H1 (cell line): Measurements from ENCODE around the gene ACTR5. TPM values are rescaled to one million over a fixed set of nuclear protein-coding genes. Genes with fewer than 3 reads are reported as not detected.

ENCODE experiments used
- CTCF ChIA-PET: fragments of 300-600 bp; sonication (Branson Sonifier 250); formaldehyde crosslinking; loops from one replicate; lab custom pipeline; 2021; ENCODE audit not compliant: partially characterized antibody; lab: Charles Lee
- POLR2A ChIA-PET: fragments of 300-600 bp; sonication (Branson Sonifier 250); formaldehyde crosslinking; loops from one replicate; lab custom pipeline; 2021; ENCODE audit warnings: inconsistent platforms; ENCODE audit not compliant: partially characterized antibody; lab: Charles Lee
- DNase-seq, 2 experiments: peaks; one replicate each; pipeline versions ENCODE4 v3.0.0 to v3.0.0-alpha.2; 2010 to 2022; ENCODE audit warnings: low spot score in 2 of 2, low read depth in 1 of 2, mixed read lengths in 1 of 2
- FAIRE-seq: peaks from 2 replicates; lab custom pipeline; 2011; peaks lifted over from hg19 to GRCh38; lab: Jason Lieb, UNC
- H2AFZ ChIP-seq: 2 replicates; pipeline ENCODE4 v1.8.1; 2012; ENCODE audit warnings: low read length, inconsistent platforms
- H2AK5ac ChIP-seq: 2 replicates; pipeline ENCODE4 v1.6.1; 2013; ENCODE audit warnings: low read depth, low read length
- H2BK120ac ChIP-seq: replicated peaks from 2 replicates; pipeline ENCODE3; 2013; ENCODE audit warnings: low read depth, low read length, inconsistent platforms
- H2BK12ac ChIP-seq: 2 replicates; pipeline ENCODE4 v1.6.1; 2013; ENCODE audit warnings: low read depth, low read length
- H2BK15ac ChIP-seq: 2 replicates; pipeline ENCODE4 v1.6.1; 2013; ENCODE audit warnings: low read length
- H2BK20ac ChIP-seq: 2 replicates; pipeline ENCODE4 v1.6.1; 2013; ENCODE audit warnings: low read length
- H2BK5ac ChIP-seq: 2 replicates; pipeline ENCODE4 v1.6.1; 2013; ENCODE audit warnings: low read depth, low read length
- H3K14ac ChIP-seq: 2 replicates; pipeline ENCODE4 v1.6.1; 2013; ENCODE audit warnings: inconsistent platforms; ENCODE audit not compliant: insufficient read length
- H3K18ac ChIP-seq: 2 replicates; pipeline ENCODE4 v1.6.1; 2013; ENCODE audit warnings: low read length; ENCODE audit errors: extremely low read depth
- H3K23ac ChIP-seq: 2 replicates; pipeline ENCODE4 v1.6.1; 2013; ENCODE audit warnings: inconsistent platforms; ENCODE audit not compliant: insufficient read length
- H3K23me2 ChIP-seq: 2 replicates; pipeline ENCODE4 v1.6.1; 2013; ENCODE audit warnings: low read depth, low read length
- H3K27ac ChIP-seq: 2 replicates; pipeline ENCODE4 v1.6.1; 2011; ENCODE audit warnings: low read depth, low read length, inconsistent platforms
- H3K27me3 ChIP-seq, 4 experiments: replicated peaks in 1 of 4; 1 replicate in 1 of 4; 2 replicates in 3 of 4; pipeline versions ENCODE4 v1.6.1 to v1.8.1; 2011 to 2013; ENCODE audit warnings: low read length in 3 of 4, mild to moderate bottlenecking in 3 of 4, inconsistent platforms in 2 of 4, mixed read lengths in 2 of 4, moderate library complexity in 1 of 4; ENCODE audit not compliant: control insufficient read depth in 3 of 4, insufficient read depth in 3 of 4; ENCODE audit errors: extremely low read depth in 1 of 4
- H3K36me3 ChIP-seq, 4 experiments: 2 replicates each; pipeline versions ENCODE4 v1.6.1 to v1.8.1; 2011 to 2013; ENCODE audit warnings: mild to moderate bottlenecking in 4 of 4, low read length in 3 of 4, moderate library complexity in 2 of 4, control low read depth in 1 of 4, inconsistent platforms in 1 of 4; ENCODE audit not compliant: insufficient read depth in 4 of 4, control insufficient read depth in 2 of 4
- H3K4ac ChIP-seq: replicated peaks from 2 replicates; pipeline ENCODE3; 2013; ENCODE audit warnings: low read length, low read depth, mixed read lengths, inconsistent platforms; ENCODE audit not compliant: insufficient read length
- H3K4me1 ChIP-seq, 4 experiments: replicated peaks in 1 of 4; 1 replicate in 1 of 4; 2 replicates in 3 of 4; pipeline versions ENCODE4 v1.6.1 to v1.8.1; 2011 to 2013; ENCODE audit warnings: low read length in 3 of 4, inconsistent platforms in 2 of 4, mixed read lengths in 1 of 4; ENCODE audit not compliant: insufficient read depth in 4 of 4, control insufficient read depth in 3 of 4
- H3K4me2 ChIP-seq, 2 experiments: 2 replicates each; pipeline versions ENCODE4 v1.6.1 to v1.8.1; 2011 to 2013; ENCODE audit warnings: low read depth in 2 of 2, low read length in 2 of 2, control low read depth in 1 of 2, inconsistent platforms in 1 of 2, mild to moderate bottlenecking in 1 of 2; ENCODE audit not compliant: insufficient read depth in 1 of 2
- H3K4me3 ChIP-seq, 4 experiments: fragments of 200-600, 300-600 bp in 1 of 4; sonication (generic), shearing (Covaris generic), sonication (Bioruptor Twin) in 1 of 4; 2 replicates each; pipeline versions ENCODE4 v1.5.1 to v1.8.1; 2011 to 2016; ENCODE audit warnings: low read length in 4 of 4, low read depth in 3 of 4, control low read depth in 2 of 4, inconsistent platforms in 2 of 4, mild to moderate bottlenecking in 2 of 4, mixed read lengths in 1 of 4, moderate library complexity in 1 of 4; ENCODE audit not compliant: insufficient read depth in 2 of 4; ENCODE audit errors: extremely low read depth in 1 of 4
- H3K56ac ChIP-seq: replicated peaks from 2 replicates; pipeline ENCODE3; 2013; ENCODE audit warnings: low read depth, mild to moderate bottlenecking, mixed read lengths, low read length, inconsistent platforms; ENCODE audit not compliant: insufficient read length
- H3K79me1 ChIP-seq: 2 replicates; pipeline ENCODE4 v1.6.1; 2013; ENCODE audit warnings: low read depth, low read length, control low read depth
- H3K79me2 ChIP-seq, 2 experiments: 2 replicates each; pipeline versions ENCODE4 v1.6.1 to v1.8.1; 2012 to 2013; ENCODE audit warnings: low read length in 2 of 2, mild to moderate bottlenecking in 2 of 2, inconsistent platforms in 1 of 2; ENCODE audit not compliant: insufficient read depth in 2 of 2, control insufficient read depth in 1 of 2
- H3K9ac ChIP-seq, 4 experiments: replicated peaks in 1 of 4; 1 replicate in 1 of 4; 2 replicates in 3 of 4; pipeline versions ENCODE4 v1.6.1 to v1.8.1; 2011 to 2013; ENCODE audit warnings: low read depth in 3 of 4, low read length in 3 of 4, control low read depth in 2 of 4, mild to moderate bottlenecking in 2 of 4, moderate library complexity in 2 of 4, inconsistent platforms in 1 of 4; ENCODE audit errors: extremely low read depth in 1 of 4
- H3K9me3 ChIP-seq, 2 experiments: 2 replicates each; pipeline versions ENCODE4 v1.6.1 to v1.8.1; 2012 to 2013; ENCODE audit warnings: mild to moderate bottlenecking in 2 of 2, moderate library complexity in 2 of 2, control low read depth in 1 of 2, inconsistent platforms in 1 of 2, low read depth in 1 of 2, low read length in 1 of 2, mixed read lengths in 1 of 2; ENCODE audit not compliant: insufficient read depth in 2 of 2
- H4K20me1 ChIP-seq, 2 experiments: replicated peaks in 1 of 2; 2 replicates each; pipeline versions ENCODE3 to v1.8.1; 2011 to 2013; ENCODE audit warnings: inconsistent platforms in 2 of 2, low read length in 2 of 2, mild to moderate bottlenecking in 1 of 2; ENCODE audit not compliant: insufficient read depth in 2 of 2, control insufficient read depth in 1 of 2
- H4K5ac ChIP-seq: 2 replicates; pipeline ENCODE4 v1.6.1; 2013; ENCODE audit warnings: low read length, low read depth, mixed read lengths, inconsistent platforms; ENCODE audit not compliant: insufficient read length
- H4K8ac ChIP-seq: 2 replicates; pipeline ENCODE4 v1.8.0; 2013; ENCODE audit warnings: mild to moderate bottlenecking, moderate library complexity, low read length, inconsistent platforms; ENCODE audit not compliant: insufficient read depth; ENCODE audit errors: extremely low read depth
- H4K91ac ChIP-seq: replicated peaks from 2 replicates; pipeline ENCODE3; 2013; ENCODE audit warnings: low read length, mixed read lengths, inconsistent platforms; ENCODE audit not compliant: insufficient read length
- BACH1 ChIP-seq: IDR thresholded peaks from 2 replicates; pipeline ENCODE4 v1.6.1; 2012; ENCODE audit warnings: low read length, improper control_type of control experiment
- BCL11A ChIP-seq, 2 experiments: IDR thresholded peaks; one replicate each; pipeline ENCODE4 v1.6.1; 2011; ENCODE audit warnings: low read depth in 2 of 2, low read length in 2 of 2, mild to moderate bottlenecking in 2 of 2
- CHD1 ChIP-seq: IDR thresholded peaks from 2 replicates; pipeline ENCODE4 v1.6.1; 2012; ENCODE audit warnings: low read depth, low read length, improper control_type of control experiment
- CHD2 ChIP-seq: IDR thresholded peaks from 2 replicates; pipeline ENCODE4 v1.6.1; 2012; ENCODE audit warnings: low read length, improper control_type of control experiment
- GABPA ChIP-seq: IDR thresholded peaks from 2 replicates; pipeline ENCODE4 v1.6.1; 2011; ENCODE audit warnings: mild to moderate bottlenecking, low read length, moderate library complexity, borderline replicate concordance; ENCODE audit not compliant: insufficient read depth
- SP2 ChIP-seq: IDR thresholded peaks from 2 replicates; pipeline ENCODE4 v1.6.1; 2012; ENCODE audit warnings: mild to moderate bottlenecking, low read length, inconsistent platforms
- SP4 ChIP-seq: IDR thresholded peaks from 2 replicates; pipeline ENCODE4 v1.6.1; 2012; ENCODE audit warnings: low read length, inconsistent platforms
- SRF ChIP-seq: IDR thresholded peaks from 2 replicates; pipeline ENCODE4 v1.6.1; 2011; ENCODE audit warnings: mild to moderate bottlenecking, low read depth, low read length, moderate library complexity
- WGBS, 2 experiments: shearing (Covaris generic) in 1 of 2; methylation state at CpG; one replicate each; pipeline versions ENCODE4 v1.1.6 to v1.1.7; 2013 to 2015; ENCODE audit warnings: low lambda C conversion rate in 2 of 2, mixed read lengths in 2 of 2, inconsistent platforms in 1 of 2, low coverage in 1 of 2, missing lambda C conversion rate in 1 of 2; ENCODE audit not compliant: insufficient replicate concordance in 2 of 2, insufficient coverage in 1 of 2, insufficient read length in 1 of 2; ENCODE audit errors: extremely low coverage in 1 of 2, missing lambda C conversion rate in 1 of 2; 5-methylcytosine and 5-hydroxymethylcytosine counted together
- polyA plus RNA-seq, 7 experiments: library from polyadenylated mRNA; depleted of rRNA in 3 of 7; stranded (reverse) in 5 of 7; unstranded in 2 of 7; fragments of >200 nt in 5 of 7; fragments of 200-250 nt in 2 of 7; gene quantifications; 1 replicate in 5 of 7; 2 replicates in 1 of 7; 4 replicates in 1 of 7; pipeline versions ENCODE4 v1.2.1 to v1.2.3, GENCODE V29; 2011 to 2013; ENCODE audit warnings: missing spikeins in 2 of 7, mixed read lengths in 2 of 7
- total RNA-seq: library from RNA; stranded (reverse); fragmentation: NEBNext Ultra II Directional; extraction: Animal tissue kit (Norgen Biotek cat#: 25700); gene quantifications from 2 replicates; pipeline ENCODE4 v1.2.1, GENCODE V29; 2021

Gene ACTR5
- total and polyA plus RNA-seq, 2 of the 8 experiments (the other 6 are each of a cell fraction or from before 2014, with no cell fraction given) = 10.4 to 14.4 TPM

DNA sequence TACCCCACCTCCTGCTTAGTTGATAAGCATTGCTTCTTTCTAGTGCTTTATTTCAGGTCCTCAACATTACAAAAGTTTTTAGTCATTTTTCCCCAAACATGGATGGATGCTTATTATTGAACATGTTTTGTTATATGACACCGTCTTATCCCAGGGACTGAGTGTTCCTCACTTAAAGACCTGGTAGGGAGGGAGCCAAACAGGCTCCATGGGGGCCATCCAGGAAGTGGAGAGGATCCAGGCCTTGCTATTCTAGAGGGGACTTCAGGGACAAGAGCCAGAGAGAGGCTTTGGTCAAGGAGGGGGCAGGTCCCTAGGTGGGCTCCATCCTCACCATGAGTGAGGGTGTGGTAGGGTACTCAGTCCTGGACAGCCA is 16.5 kb upstream of the ACTR5 start:
- peaks cover 0 to 40% (median 27%) of the 10 kb centered on the region in 4 experiments; a peak in 6 of 7 replicates for H3K4me1 ChIP-seq
- H3K27ac ChIP-seq = no peak overlapping the region
- peaks cover 21% of the 10 kb centered on the region for H3K23me2 ChIP-seq
- WGBS, 2 experiments = 33% methylated on average over 1 of the region's 1 CpG; no CpG with 5 or more reads in 1 of the 2 experiments
- ChIA-PET POLR2A (no interaction called here), CTCF (interaction anchor here (0.8 to 12.4 kb wide), 21 partner anchors 8 to 1274 kb away, joined by 3 to 236 read pairs (median 7); partner anchors contain the start of gene ACTR5)
- no peak overlapping the region; the same call in 1 of the 2 replicates for H2BK5ac ChIP-seq
- no peak overlapping the region for H3K4ac ChIP-seq
- H3K9ac ChIP-seq = no peak overlapping the region
- H4K8ac ChIP-seq = no peak overlapping the region
- H4K91ac ChIP-seq = peak overlapping the region; percentile 38
- no peaks in the 10 kb centered on the region for H3K79me2 ChIP-seq
- no peak for DNase-seq
- no peak overlapping the region for H2BK12ac ChIP-seq
- H2AFZ ChIP-seq = no peak overlapping the region
- H2BK120ac ChIP-seq = no peak overlapping the region
- no peak overlapping the region for H2AK5ac ChIP-seq
- peaks cover 5 to 18% of the 10 kb centered on the region in 2 experiments for H4K20me1 ChIP-seq
- H3K4me2 ChIP-seq = peak overlapping the region; percentile 86 to 87; a peak in 2 of 4 replicates
- H2BK20ac ChIP-seq = no peak overlapping the region
- H3K56ac ChIP-seq = no peak overlapping the region
- H3K23ac ChIP-seq = no peak overlapping the region
- H3K79me1 ChIP-seq = no peaks in the 10 kb centered on the region
- H3K27me3 ChIP-seq = peaks cover 39 to 63% (median 57%) of the 10 kb centered on the region in 4 experiments
- H3K4me3 ChIP-seq = no peak overlapping the region
- no peak overlapping the region for H3K14ac ChIP-seq
- no peak for TF ChIP-seq CHD2
- no peak for TF ChIP-seq SP4
- TF ChIP-seq BACH1 = no peak
- no peak for TF ChIP-seq SP2
- TF ChIP-seq SRF = no peak
- no peak for TF ChIP-seq BCL11A (IDR thresholded peaks at IDR 0.05; ENCODE audit: low read depth in 2 of 2, low read length in 2 of 2)
- TF ChIP-seq GABPA = no peak
- no peak for TF ChIP-seq CHD1
- FAIRE-seq = no peak
- no peak overlapping the region for H4K5ac ChIP-seq
- no peaks in the 10 kb centered on the region for H3K9me3 ChIP-seq
- no peak overlapping the region for H2BK15ac ChIP-seq
- H3K36me3 ChIP-seq = no peaks in the 10 kb centered on the region
- H3K18ac ChIP-seq = no peak overlapping the region
